ENCODE results near the gene RNU6-8. TPM values are rescaled to one million over a fixed set of nuclear protein-coding genes. Genes with fewer than 3 reads are reported as not detected.

The RNU6-8 gene
- total RNA-seq, 2 donors from 2014 or later, result not detected

- Mint-ChIP-seq H3K27ac (no peak overlapping the region), H3K36me3 (ENCODE audit: low read depth) (no peaks in the 10 kb centered on the region), H3K4me3 (no peak overlapping the region), H3K27me3 (ENCODE audit: insufficient read depth) (no peaks in the 10 kb centered on the region), H3K9me3 (no peaks in the 10 kb centered on the region), H3K4me1 (peaks cover 8% of the 10 kb centered on the region)
- no peaks in the 10 kb centered on the region for H3K27me3 ChIP-seq (ENCODE audit: control insufficient read depth, insufficient read depth, low read length, poor library complexity, severe bottlenecking)
- no peaks in the 10 kb centered on the region for H3K36me3 ChIP-seq (ENCODE audit: control insufficient read depth, insufficient read depth, low read length)
- no peak for TF ChIP-seq CTCF (conservative IDR thresholded peaks at IDR 0.05)
- H3K4me1 ChIP-seq (ENCODE audit: control insufficient read depth, insufficient read depth, low read length), result no peaks in the 10 kb centered on the region
- H3K27ac ChIP-seq (ENCODE audit: low read depth, low read length), result no peak overlapping the region
- H3K4me3 ChIP-seq (ENCODE audit: low read length), result no peak overlapping the region
- WGBS, 2 experiments (ENCODE audit: insufficient coverage in 1 of 2, insufficient read length in 1 of 2), result 83 to 97% methylated on average over 1 to 2 of the region's 2 CpGs
- no peaks in the 10 kb centered on the region for H3K9me3 ChIP-seq (ENCODE audit: control insufficient read depth, low read length)
- no peak for DNase-seq
- H3K9ac ChIP-seq (ENCODE audit: extremely low read depth, low read length, poor library complexity, severe bottlenecking), result no peak overlapping the region
Measured at GRCh38 chr14:32193532-32193931, 9.5 kb downstream of the RNU6-8 start.

- H3K4me1 ChIP-seq (ENCODE audit: control insufficient read depth, insufficient read depth, low read length), result no peaks in the 10 kb centered on the region
- Mint-ChIP-seq H3K27ac (no peak overlapping the region), H3K9me3 (no peaks in the 10 kb centered on the region), H3K36me3 (ENCODE audit: low read depth) (no peaks in the 10 kb centered on the region), H3K27me3 (ENCODE audit: insufficient read depth) (no peaks in the 10 kb centered on the region), H3K4me1 (peaks cover 6% of the 10 kb centered on the region), H3K4me3 (no peak overlapping the region)
- H3K9me3 ChIP-seq (ENCODE audit: control insufficient read depth, low read length), result no peaks in the 10 kb centered on the region
- WGBS, 2 experiments (ENCODE audit: insufficient coverage in 1 of 2, insufficient read length in 1 of 2), result 90% methylated on average over 2 of the region's 2 CpGs; no CpG with 5 or more reads in 1 of the 2 experiments
- H3K27ac ChIP-seq (ENCODE audit: low read depth, low read length), result no peak overlapping the region
- DNase-seq, result peak; percentile 54
- peak; percentile 63 for TF ChIP-seq CTCF (conservative IDR thresholded peaks at IDR 0.05)
- no peak overlapping the region for H3K4me3 ChIP-seq (ENCODE audit: low read length)
- no peaks in the 10 kb centered on the region for H3K36me3 ChIP-seq (ENCODE audit: control insufficient read depth, insufficient read depth, low read length)
- no peaks in the 10 kb centered on the region for H3K27me3 ChIP-seq (ENCODE audit: control insufficient read depth, insufficient read depth, low read length, poor library complexity, severe bottlenecking)
- H3K9ac ChIP-seq (ENCODE audit: extremely low read depth, low read length, poor library complexity, severe bottlenecking), result no peak overlapping the region
Measured at GRCh38 chr14:32192712-32193373, 10.2 kb downstream of the RNU6-8 start.

DNA sequence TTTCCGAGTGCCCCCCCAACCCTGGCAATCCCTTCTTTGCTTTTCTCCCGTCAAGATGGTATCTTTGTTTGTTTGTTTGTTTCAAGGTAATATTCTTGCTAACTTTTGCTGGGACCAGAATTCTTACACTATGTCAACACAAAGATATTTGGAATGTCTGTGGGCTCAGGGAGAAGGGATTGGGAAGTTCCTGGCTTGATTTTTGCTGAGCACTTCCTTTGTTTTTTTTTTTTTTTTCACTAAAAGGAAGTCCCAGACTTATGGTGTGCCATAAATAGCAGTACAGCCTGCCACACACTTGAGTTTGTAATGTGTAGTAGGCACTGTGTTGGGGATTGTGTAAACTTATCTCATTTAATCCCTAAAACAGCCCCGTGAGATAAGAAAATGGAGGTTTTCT is 12.4 kb downstream of the RNU6-8 start:
- Mint-ChIP-seq H3K36me3 (ENCODE audit: low read depth) (no peaks in the 10 kb centered on the region), H3K9me3 (peaks cover 8% of the 10 kb centered on the region), H3K4me3 (no peak overlapping the region), H3K27ac (no peak overlapping the region), H3K27me3 (ENCODE audit: insufficient read depth) (no peaks in the 10 kb centered on the region), H3K4me1 (peaks cover 2% of the 10 kb centered on the region)
- H3K36me3 ChIP-seq (ENCODE audit: control insufficient read depth, insufficient read depth, low read length), result no peaks in the 10 kb centered on the region
- H3K27me3 ChIP-seq (ENCODE audit: control insufficient read depth, insufficient read depth, low read length, poor library complexity, severe bottlenecking), result no peaks in the 10 kb centered on the region
- no peaks in the 10 kb centered on the region for H3K4me1 ChIP-seq (ENCODE audit: control insufficient read depth, insufficient read depth, low read length)
- H3K4me3 ChIP-seq (ENCODE audit: low read length), result no peak overlapping the region
- DNase-seq, result no peak
- peaks cover 5% of the 10 kb centered on the region for H3K9me3 ChIP-seq (ENCODE audit: control insufficient read depth, low read length)
- H3K27ac ChIP-seq (ENCODE audit: low read depth, low read length), result no peak overlapping the region
- no peak for TF ChIP-seq CTCF (conservative IDR thresholded peaks at IDR 0.05)
- WGBS, 2 experiments (ENCODE audit: insufficient coverage in 1 of 2, insufficient read length in 1 of 2), result 96% methylated on average over 2 of the region's 3 CpGs; no CpG with 5 or more reads in 1 of the 2 experiments
- no peak overlapping the region for H3K9ac ChIP-seq (ENCODE audit: extremely low read depth, low read length, poor library complexity, severe bottlenecking)
